Thyroid gland (tissue), 4 donors: ENCODE results near the gene TECPR2. TPM values are rescaled to one million over a fixed set of nuclear protein-coding genes. Genes with fewer than 3 reads are reported as not detected.

ENCODE experiments used
- DNase-seq, 2 donors: peaks; one replicate each; pipeline ENCODE4 v3.0.0-alpha.2; 2019
- H3K27ac ChIP-seq, 3 donors: fragments of 200-600 bp; sonication (generic); 1 replicate in 2 of 3; 2 replicates in 1 of 3; pipeline ENCODE4 v1.5.1; 2016 to 2019; ENCODE audit warnings: mild to moderate bottlenecking in 1 of 3, moderate library complexity in 1 of 3
- H3K27me3 ChIP-seq: fragments of 200-600 bp; sonication (generic); one replicate; pipeline ENCODE4 v1.5.1; 2019
- H3K36me3 ChIP-seq, 2 donors: fragments of 200-600 bp; sonication (generic); one replicate each; pipeline ENCODE4 v1.5.1; 2016 to 2019
- H3K4me1 ChIP-seq, 2 donors: fragments of 200-600 bp; sonication (generic); one replicate each; pipeline ENCODE4 v1.5.1; 2017 to 2019
- H3K4me3 ChIP-seq, 3 donors: fragments of 200-600 bp; sonication (generic); replicated peaks in 1 of 3; 1 replicate in 2 of 3; 2 replicates in 1 of 3; pipeline ENCODE4 v1.5.1; 2016; ENCODE audit warnings: mild to moderate bottlenecking in 1 of 3
- H3K9me3 ChIP-seq: fragments of 200-600 bp; sonication (generic); one replicate; pipeline ENCODE4 v1.5.1; 2017
- CTCF ChIP-seq, 6 experiments: fragments of 200-600 bp in 3 of 6; fragments of 450-650 bp in 3 of 6; sonication (generic) in 3 of 6; IDR thresholded peaks; one replicate each; pipeline ENCODE4 v1.5.1; 2016 to 2019; ENCODE audit warnings: antibody characterized with exemption in 6 of 6, mild to moderate bottlenecking in 2 of 6, inconsistent platforms in 1 of 6, moderate library complexity in 1 of 6
- POLR2A ChIP-seq, 2 donors: fragments of 450-650 bp; IDR thresholded peaks; one replicate each; pipeline ENCODE4 v1.6.1; 2017; ENCODE audit warnings: antibody characterized with exemption in 2 of 2, mild to moderate bottlenecking in 2 of 2, moderate library complexity in 1 of 2
- WGBS, 2 donors: methylation state at CpG; one replicate each; pipeline ENCODE4 v1.1.5; 2017; 5-methylcytosine and 5-hydroxymethylcytosine counted together
- intact Hi-C: fragments of 100-400 bp; cut with DNase I; formaldehyde crosslinking; loops from one replicate; pipeline ENCODE4 v1.15.1; 2023
- total RNA-seq, 4 donors: library from RNA; depleted of rRNA; stranded (reverse); fragments of >200 nt; gene quantifications; one replicate each; pipeline ENCODE4 v1.2.3, GENCODE V29; 2016

TECPR2 gene
- total RNA-seq, 4 donors from 2014 or later = 11.8 to 23.8 (median 19.0) TPM

- no peaks in the 10 kb centered on the region for H3K27me3 ChIP-seq
- no peak for DNase-seq
- H3K4me1 ChIP-seq = no peaks in the 10 kb centered on the region
- intact Hi-C loops = no loop called here
- peaks cover 0 to 2% of the 10 kb centered on the region in 2 donors for H3K36me3 ChIP-seq
- WGBS, 2 donors = 94 to 95% methylated on average over 6 of the region's 6 CpGs
- TF ChIP-seq POLR2A (IDR thresholded peaks at IDR 0.05) (no peak), CTCF (IDR thresholded peaks at IDR 0.05) (no peak)
- no peak overlapping the region for H3K27ac ChIP-seq
- H3K9me3 ChIP-seq = no peaks in the 10 kb centered on the region
- no peak overlapping the region for H3K4me3 ChIP-seq
These were observed 64.1 kb downstream of the TECPR2 start for GRCh38 chr14:102426796-102427195.

DNA sequence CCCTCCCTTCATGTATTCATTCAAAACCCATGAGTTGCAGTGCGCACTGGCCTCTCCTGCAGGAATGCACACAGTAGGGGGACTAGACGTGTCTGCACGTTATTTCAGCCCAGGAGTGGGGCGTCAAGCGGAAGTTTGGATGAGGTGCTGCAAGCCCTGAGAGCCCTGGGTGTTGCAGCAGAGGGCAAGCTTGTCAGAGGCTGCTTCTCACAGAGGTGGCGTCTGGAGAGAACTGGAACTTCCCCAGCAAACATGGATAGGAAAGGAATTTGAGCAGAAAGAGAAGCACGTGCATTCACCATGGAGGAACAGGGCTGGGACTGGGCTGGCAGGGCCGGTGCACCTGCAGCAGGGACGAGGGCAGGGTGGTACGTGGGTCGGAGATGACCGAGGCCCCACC, 64.9 kb downstream of the TECPR2 start:
- TF ChIP-seq CTCF (IDR thresholded peaks at IDR 0.05) (no peak), POLR2A (IDR thresholded peaks at IDR 0.05) (no peak)
- Histone ChIP-seq H3K9me3 (no peaks in the 10 kb centered on the region), H3K4me1 (no peaks in the 10 kb centered on the region), H3K27ac (no peak overlapping the region), H3K36me3 (peaks cover 0 to 4% of the 10 kb centered on the region in 2 donors), H3K27me3 (no peaks in the 10 kb centered on the region), H3K4me3 (no peak overlapping the region)
- no peak for DNase-seq
- intact Hi-C loops = no loop called here
- WGBS, 2 donors = 93 to 94% methylated on average over 12 of the region's 12 CpGs

DNA sequence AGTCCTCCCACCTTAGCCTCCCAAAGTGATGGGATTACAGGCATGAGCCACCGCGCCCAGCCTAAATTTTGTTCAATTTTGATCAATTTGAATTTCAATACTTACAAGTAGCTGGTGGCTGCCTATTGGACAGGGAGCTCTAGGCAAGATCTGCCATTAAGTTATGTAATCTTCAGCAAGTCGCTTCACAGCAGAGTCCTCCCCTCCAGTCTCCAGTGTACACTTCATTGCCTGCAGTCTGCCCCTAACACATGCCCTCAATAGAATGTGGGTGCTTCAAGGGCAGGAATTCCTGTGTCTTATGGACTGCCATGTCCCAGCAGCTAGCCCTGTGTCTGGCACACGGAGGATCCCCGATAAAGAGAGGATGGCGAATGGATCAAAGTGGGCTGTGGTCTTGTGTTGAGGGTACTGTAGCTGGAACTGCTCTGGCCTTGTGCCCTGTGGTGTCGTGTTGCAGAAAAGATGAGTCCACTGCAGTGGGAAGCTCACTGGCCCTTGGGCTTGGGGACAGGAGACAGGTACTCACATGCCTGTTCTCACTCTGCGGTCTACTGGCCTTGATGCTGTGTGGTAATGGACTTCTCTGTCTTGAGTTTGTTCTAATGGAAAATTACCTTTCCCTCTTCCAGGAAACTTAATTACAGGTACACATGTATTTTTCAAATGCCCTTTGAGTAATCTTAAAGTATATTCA, 67.6 kb downstream of the TECPR2 start:
- Histone ChIP-seq H3K36me3 (peaks cover 4 to 10% of the 10 kb centered on the region in 2 donors), H3K4me3 (no peak overlapping the region), H3K4me1 (no peaks in the 10 kb centered on the region), H3K27me3 (no peaks in the 10 kb centered on the region), H3K9me3 (no peaks in the 10 kb centered on the region), H3K27ac (no peak overlapping the region)
- intact Hi-C loops = no loop called here
- 96% methylated on average over 8 of the region's 8 CpGs for WGBS, 2 donors
- TF ChIP-seq CTCF (IDR thresholded peaks at IDR 0.05) = no peak
- no peak for TF ChIP-seq POLR2A (IDR thresholded peaks at IDR 0.05)
- DNase-seq = no peak

DNA sequence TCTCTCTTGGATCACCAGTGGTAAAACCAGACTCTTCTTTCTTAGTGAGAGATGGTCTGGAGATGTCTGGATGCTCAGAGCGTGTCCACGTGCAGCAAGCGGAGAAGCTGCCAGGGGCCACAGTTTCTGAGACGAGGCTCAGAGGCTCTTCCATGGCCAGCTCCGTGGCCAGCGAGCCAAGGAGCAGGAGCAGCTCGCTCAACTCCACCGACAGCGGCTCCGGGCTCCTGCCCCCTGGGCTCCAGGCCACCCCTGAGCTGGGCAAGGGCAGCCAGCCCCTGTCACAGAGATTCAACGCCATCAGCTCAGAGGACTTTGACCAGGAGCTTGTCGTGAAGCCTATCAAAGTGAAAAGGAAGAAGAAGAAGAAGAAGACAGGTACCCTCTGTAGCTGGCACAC, 69.0 kb downstream of the TECPR2 start:
- H3K9me3 ChIP-seq = no peaks in the 10 kb centered on the region
- peaks cover 4 to 10% of the 10 kb centered on the region in 2 donors for H3K36me3 ChIP-seq
- no peak overlapping the region for H3K4me3 ChIP-seq
- no peaks in the 10 kb centered on the region for H3K27me3 ChIP-seq
- intact Hi-C loops = no loop called here
- no peak for DNase-seq
- TF ChIP-seq POLR2A (IDR thresholded peaks at IDR 0.05) (no peak), CTCF (IDR thresholded peaks at IDR 0.05) (no peak)
- WGBS, 2 donors = 95 to 98% methylated on average over 10 to 12 of the region's 12 CpGs
- no peak overlapping the region for H3K27ac ChIP-seq
- H3K4me1 ChIP-seq = no peaks in the 10 kb centered on the region

GRCh38 chr14:102434647-102435175, 72.0 kb downstream of the TECPR2 start:
- H3K9me3 ChIP-seq = no peaks in the 10 kb centered on the region
- H3K27ac ChIP-seq = no peak overlapping the region
- H3K36me3 ChIP-seq = peaks cover 4 to 10% of the 10 kb centered on the region in 2 donors
- no peak for TF ChIP-seq CTCF (IDR thresholded peaks at IDR 0.05)
- no peak for TF ChIP-seq POLR2A (IDR thresholded peaks at IDR 0.05)
- DNase-seq = no peak
- no peaks in the 10 kb centered on the region for H3K27me3 ChIP-seq
- H3K4me1 ChIP-seq = no peaks in the 10 kb centered on the region
- no peak overlapping the region for H3K4me3 ChIP-seq
- intact Hi-C loops = no loop called here
- 88 to 90% methylated on average over 4 to 8 of the region's 11 CpGs for WGBS, 2 donors
